Mammary epithelial cell (primary cell): ENCODE measurements around the gene TYW3.

Experiments used
- EZH2 ChIP-seq: IDR thresholded peaks from 2 replicates; pipeline ENCODE4 v1.6.1; 2012; ENCODE audit warnings: low read length, inconsistent platforms, borderline replicate concordance
- TF ChIP-seq, protein P1 (sequence below), 2 donors: IDR thresholded peaks in 1 of 2; conservative IDR thresholded peaks in 1 of 2; 2 replicates each; pipeline ENCODE4 v1.5.1; 2011 to 2012; ENCODE audit warnings: inconsistent platforms in 2 of 2, low read length in 2 of 2, mild to moderate bottlenecking in 2 of 2, control low read depth in 1 of 2, low read depth in 1 of 2; ENCODE audit not compliant: insufficient read depth in 1 of 2; ENCODE audit errors: extremely low read depth in 1 of 2

DNA sequence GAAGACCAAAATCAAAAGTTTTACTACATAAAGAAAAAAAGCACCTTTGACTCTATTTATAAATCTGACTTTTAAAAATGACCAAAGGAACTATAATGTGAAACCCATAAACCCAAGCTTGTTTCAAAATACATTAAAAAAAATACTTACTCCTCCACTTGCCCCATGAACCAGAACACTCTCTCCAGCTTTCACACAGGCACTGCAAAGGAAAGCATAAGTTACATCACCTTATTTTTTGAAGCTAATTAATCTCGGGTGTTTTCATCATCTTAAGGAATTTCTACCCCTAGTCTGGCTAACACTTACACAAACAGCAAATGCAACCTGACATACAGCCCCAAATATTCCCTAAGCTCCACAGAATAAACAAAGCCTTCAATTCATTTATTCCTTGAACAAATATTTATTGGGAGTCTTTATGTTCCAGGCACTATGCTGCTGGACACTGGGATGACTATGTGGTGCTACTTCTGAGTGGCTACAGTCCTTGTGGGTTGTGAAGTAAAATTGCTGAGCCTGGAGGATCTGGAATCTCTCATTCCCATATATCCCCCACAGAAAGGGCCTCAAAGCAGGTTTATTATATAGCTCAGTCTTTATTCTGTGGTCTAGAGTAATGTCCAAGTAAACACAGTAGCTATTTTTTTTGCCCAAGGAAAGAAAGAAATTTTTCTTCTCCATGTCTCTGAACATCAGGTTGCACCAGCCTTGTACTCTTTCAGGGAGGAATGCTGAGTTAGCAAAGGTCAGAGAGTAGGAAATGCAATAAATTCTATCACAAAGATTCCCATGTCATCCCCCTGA lies 18.3 kb upstream of the TYW3 start:
- TF ChIP-seq, protein P1, sequence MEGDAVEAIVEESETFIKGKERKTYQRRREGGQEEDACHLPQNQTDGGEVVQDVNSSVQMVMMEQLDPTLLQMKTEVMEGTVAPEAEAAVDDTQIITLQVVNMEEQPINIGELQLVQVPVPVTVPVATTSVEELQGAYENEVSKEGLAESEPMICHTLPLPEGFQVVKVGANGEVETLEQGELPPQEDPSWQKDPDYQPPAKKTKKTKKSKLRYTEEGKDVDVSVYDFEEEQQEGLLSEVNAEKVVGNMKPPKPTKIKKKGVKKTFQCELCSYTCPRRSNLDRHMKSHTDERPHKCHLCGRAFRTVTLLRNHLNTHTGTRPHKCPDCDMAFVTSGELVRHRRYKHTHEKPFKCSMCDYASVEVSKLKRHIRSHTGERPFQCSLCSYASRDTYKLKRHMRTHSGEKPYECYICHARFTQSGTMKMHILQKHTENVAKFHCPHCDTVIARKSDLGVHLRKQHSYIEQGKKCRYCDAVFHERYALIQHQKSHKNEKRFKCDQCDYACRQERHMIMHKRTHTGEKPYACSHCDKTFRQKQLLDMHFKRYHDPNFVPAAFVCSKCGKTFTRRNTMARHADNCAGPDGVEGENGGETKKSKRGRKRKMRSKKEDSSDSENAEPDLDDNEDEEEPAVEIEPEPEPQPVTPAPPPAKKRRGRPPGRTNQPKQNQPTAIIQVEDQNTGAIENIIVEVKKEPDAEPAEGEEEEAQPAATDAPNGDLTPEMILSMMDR (conservative IDR thresholded peaks at IDR 0.05 in 1 of 2, IDR thresholded peaks at IDR 0.05 in 1 of 2; ENCODE audit: extremely low read depth in 1 of 2, insufficient read depth in 1 of 2, low read depth in 1 of 2, low read length in 2 of 2) = no peak
- no peak for TF ChIP-seq EZH2
